Embryonic facial prominence (tissue), 1 donor: ENCODE measurements around the gene MOCOS.

ENCODE experiments used
- DNase-seq: peaks from one replicate; pipeline ENCODE4 v3.0.0-alpha.2; 2016; ENCODE audit errors: extremely low spot score

MOCOS gene

GRCh38 chr18:36271153-36271552 lies 83.9 kb downstream of the MOCOS start:
- DNase-seq = no peak

GRCh38 chr18:36273347-36273746 lies 86.0 kb downstream of the MOCOS start:
- no peak for DNase-seq

GRCh38 chr18:36274083-36274715 lies 86.9 kb downstream of the MOCOS start:
- DNase-seq = no peak

GRCh38 chr18:36275561-36275960 lies 88.3 kb downstream of the MOCOS start:
- DNase-seq = no peak

GRCh38 chr18:36279001-36279400 lies 91.7 kb downstream of the MOCOS start:
- no peak for DNase-seq

GRCh38 chr18:36281936-36282335 lies 94.6 kb downstream of the MOCOS start:
- DNase-seq = no peak

GRCh38 chr18:36283448-36283847 lies 96.2 kb downstream of the MOCOS start:
- DNase-seq = no peak

- no peak for DNase-seq
These were observed 97.0 kb downstream of the MOCOS start for GRCh38 chr18:36284268-36284667.

- peak; percentile 36 for DNase-seq
These were observed 97.5 kb downstream of the MOCOS start for GRCh38 chr18:36284671-36285295.

- no peak for DNase-seq
These were observed 100.4 kb downstream of the MOCOS start for GRCh38 chr18:36287653-36288052.

- no peak for DNase-seq
These were observed 101.4 kb downstream of the MOCOS start for GRCh38 chr18:36288689-36289088.

GRCh38 chr18:36294031-36294430 lies 106.7 kb downstream of the MOCOS start:
- no peak for DNase-seq

GRCh38 chr18:36295214-36295613 lies 107.9 kb downstream of the MOCOS start:
- DNase-seq = no peak

- no peak for DNase-seq
These were observed 108.6 kb downstream of the MOCOS start for GRCh38 chr18:36295880-36296301.

GRCh38 chr18:36296650-36297416 lies 109.5 kb downstream of the MOCOS start:
- DNase-seq = peak; percentile 79

GRCh38 chr18:36297417-36298125 lies 110.3 kb downstream of the MOCOS start, which contains the start of gene FHOD3:
Gene FHOD3, plus strand, starts transcription at chr18:36297713. Its CDS starts 123 bp downstream, at chr18:36297836.
- no peak for DNase-seq

- no peak for DNase-seq
These were observed 110.9 kb downstream of the MOCOS start for GRCh38 chr18:36298126-36298741.

- DNase-seq = no peak
These were observed 111.7 kb downstream of the MOCOS start for GRCh38 chr18:36299015-36299414.

- no peak for DNase-seq
These were observed 112.9 kb downstream of the MOCOS start for GRCh38 chr18:36300211-36300610.

GRCh38 chr18:36301884-36302283 lies 114.6 kb downstream of the MOCOS start:
- no peak for DNase-seq

- DNase-seq = no peak
These were observed 115.4 kb downstream of the MOCOS start for GRCh38 chr18:36302676-36303075.
